Fibroblast of pulmonary artery (primary cell): ENCODE results near the gene POMT1.
A peak's percentile ranks its signal among the peaks of the same experiment; 100 is the strongest.

Experiments used
- DNase-seq: peaks from one replicate; pipeline ENCODE4 v3.0.0-alpha.2; 2010; ENCODE audit warnings: low read depth
- H3K4me3 ChIP-seq: replicated peaks from 2 replicates; pipeline ENCODE4 v1.5.1; 2011; ENCODE audit warnings: low read depth, mild to moderate bottlenecking, control low read depth, low read length, moderate library complexity
- CTCF ChIP-seq: IDR thresholded peaks from 2 replicates; pipeline ENCODE4 v1.5.1; 2011; ENCODE audit warnings: mild to moderate bottlenecking, control low read depth, low read length, inconsistent platforms; ENCODE audit errors: missing control alignments

The POMT1 gene

DNA sequence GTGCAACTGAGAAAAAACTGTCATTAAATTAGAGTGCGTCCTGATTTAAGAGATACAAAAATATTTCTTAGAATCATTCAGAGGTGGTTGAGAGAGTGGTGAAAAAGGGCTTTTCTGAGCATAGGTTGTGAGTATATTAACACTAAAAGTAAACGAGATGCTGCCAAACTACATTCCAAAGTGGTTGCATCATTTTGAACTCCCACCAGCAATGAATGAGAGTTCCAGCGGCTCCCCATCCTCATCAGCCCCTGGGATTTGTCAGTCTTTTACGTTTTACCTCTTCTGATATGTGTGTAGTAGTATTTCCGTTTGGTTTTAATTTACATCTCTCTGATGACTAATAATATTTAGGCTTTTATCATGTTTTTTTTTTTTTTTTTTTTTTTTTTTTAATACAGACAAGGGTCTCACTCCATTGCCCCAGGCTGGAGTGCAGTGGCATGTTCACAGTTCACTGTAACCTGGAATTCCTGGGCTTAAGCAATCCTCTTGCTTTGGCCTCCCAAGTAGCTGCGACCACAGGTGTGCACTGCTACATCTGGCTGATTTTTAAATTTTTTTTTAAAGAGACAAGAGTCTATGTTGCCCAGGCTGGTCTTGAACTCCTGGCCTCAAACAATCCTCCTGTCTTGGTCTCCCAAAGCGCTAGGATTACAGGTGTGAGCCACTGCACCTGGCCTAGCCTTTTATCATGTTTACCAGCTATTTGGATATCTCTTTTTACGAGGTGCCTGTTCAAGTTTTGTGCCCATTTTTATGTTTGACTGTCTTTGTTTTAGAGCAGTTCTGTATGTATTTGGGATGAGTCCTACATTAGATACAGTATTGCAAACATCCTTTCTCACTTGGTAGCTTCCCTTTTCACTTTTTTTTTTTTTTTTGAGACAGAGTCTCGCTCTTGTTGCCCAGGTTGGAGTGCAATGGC is 59.6 kb downstream of the POMT1 start:
- DNase-seq = peak; percentile 53
- no peak for TF ChIP-seq CTCF
- H3K4me3 ChIP-seq = no peak overlapping the region

DNA sequence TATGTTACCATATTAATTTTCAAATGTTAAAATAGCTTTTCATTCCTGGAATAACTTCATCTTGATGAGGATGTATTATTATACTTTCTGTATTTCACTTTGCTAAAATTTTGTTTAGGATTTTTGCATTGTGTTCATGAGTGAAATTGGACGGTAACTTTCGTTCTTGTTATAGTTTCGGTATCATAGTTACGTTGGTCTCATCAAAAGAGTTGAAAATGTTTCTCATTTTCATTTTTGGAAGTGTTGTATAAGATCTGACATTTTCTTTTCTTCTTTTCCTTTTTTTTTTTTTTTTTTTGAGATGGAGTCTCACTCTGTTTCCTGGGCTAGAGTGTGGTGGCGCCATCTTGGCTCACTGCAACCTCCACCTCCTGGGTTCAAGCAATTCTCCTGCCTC is 62.7 kb downstream of the POMT1 start:
- no peak overlapping the region for H3K4me3 ChIP-seq
- DNase-seq = no peak
- TF ChIP-seq CTCF = no peak

- TF ChIP-seq CTCF = no peak
- DNase-seq = no peak
- H3K4me3 ChIP-seq = no peak overlapping the region
Measured at GRCh38 chr9:131566158-131566557, 63.4 kb downstream of the POMT1 start.

GRCh38 chr9:131567910-131568309 is 65.2 kb downstream of the POMT1 start:
- TF ChIP-seq CTCF = no peak
- DNase-seq = no peak
- H3K4me3 ChIP-seq = no peak overlapping the region
